Thoracic aorta (tissue), 2 donors: ENCODE data around the gene CUL2. TPM values are rescaled to one million over a fixed set of nuclear protein-coding genes. Genes with fewer than 3 reads are reported as not detected.
"Not testable (repeated sequence)": the region's sequence is repeated elsewhere in the genome, so short reads cannot be mapped to it uniquely, and the experiment has no call there.

Experiments used
- ATAC-seq: fragments of 150-250 bp; one replicate; pipeline ENCODE4 v1.8.0; 2017; ENCODE audit warnings: low read depth; ENCODE audit not compliant: insufficient number of reproducible peaks, low FRiP score
- DNase-seq: peaks from one replicate; pipeline ENCODE4 v3.0.0-alpha.2; 2020; ENCODE audit warnings: low spot score
- H3K27ac ChIP-seq, 2 donors: fragments of 200-600 bp; sonication (generic); 1 replicate in 1 of 2; 2 replicates in 1 of 2; pipeline ENCODE4 v1.5.1; 2016; ENCODE audit warnings: mild to moderate bottlenecking in 2 of 2, moderate library complexity in 2 of 2
- H3K27me3 ChIP-seq: fragments of 200-600 bp; sonication (generic); replicated peaks from 2 replicates; pipeline ENCODE4 v1.6.0; 2016; ENCODE audit warnings: mild to moderate bottlenecking; ENCODE audit not compliant: insufficient read depth
- H3K36me3 ChIP-seq: fragments of 200-600 bp; sonication (generic); one replicate; pipeline ENCODE4 v1.5.1; 2016
- H3K4me1 ChIP-seq, 2 donors: fragments of 200-600 bp; sonication (generic); 1 replicate in 1 of 2; 2 replicates in 1 of 2; pipeline versions ENCODE4 v1.5.1 to v1.6.0; 2016; ENCODE audit warnings: low read depth in 2 of 2, mild to moderate bottlenecking in 1 of 2; ENCODE audit not compliant: control insufficient read depth in 1 of 2
- H3K4me3 ChIP-seq: fragments of 200-600 bp; sonication (generic); 2 replicates; pipeline ENCODE4 v1.5.1; 2016; ENCODE audit warnings: mild to moderate bottlenecking
- H3K9me3 ChIP-seq: fragments of 200-600 bp; sonication (generic); 2 replicates; pipeline ENCODE4 v1.5.1; 2016
- total RNA-seq, 2 donors: library from RNA; depleted of rRNA; stranded (reverse); fragments of >200 nt; gene quantifications; one replicate each; pipeline versions ENCODE4 v1.1.0 to v1.2.3, GENCODE V29; 2016
- TF ChIP-seq, protein P1 (sequence below): fragments of 200-600 bp; sonication (generic); IDR thresholded peaks from one replicate; pipeline ENCODE4 v1.5.1; 2019; ENCODE audit warnings: antibody characterized with exemption

Gene CUL2
- total RNA-seq, 2 donors from 2014 or later: 9.6 to 11.8 TPM

GRCh38 chr10:35096312-35096711 is 6.2 kb upstream of the CUL2 start:
- TF ChIP-seq, protein P1, sequence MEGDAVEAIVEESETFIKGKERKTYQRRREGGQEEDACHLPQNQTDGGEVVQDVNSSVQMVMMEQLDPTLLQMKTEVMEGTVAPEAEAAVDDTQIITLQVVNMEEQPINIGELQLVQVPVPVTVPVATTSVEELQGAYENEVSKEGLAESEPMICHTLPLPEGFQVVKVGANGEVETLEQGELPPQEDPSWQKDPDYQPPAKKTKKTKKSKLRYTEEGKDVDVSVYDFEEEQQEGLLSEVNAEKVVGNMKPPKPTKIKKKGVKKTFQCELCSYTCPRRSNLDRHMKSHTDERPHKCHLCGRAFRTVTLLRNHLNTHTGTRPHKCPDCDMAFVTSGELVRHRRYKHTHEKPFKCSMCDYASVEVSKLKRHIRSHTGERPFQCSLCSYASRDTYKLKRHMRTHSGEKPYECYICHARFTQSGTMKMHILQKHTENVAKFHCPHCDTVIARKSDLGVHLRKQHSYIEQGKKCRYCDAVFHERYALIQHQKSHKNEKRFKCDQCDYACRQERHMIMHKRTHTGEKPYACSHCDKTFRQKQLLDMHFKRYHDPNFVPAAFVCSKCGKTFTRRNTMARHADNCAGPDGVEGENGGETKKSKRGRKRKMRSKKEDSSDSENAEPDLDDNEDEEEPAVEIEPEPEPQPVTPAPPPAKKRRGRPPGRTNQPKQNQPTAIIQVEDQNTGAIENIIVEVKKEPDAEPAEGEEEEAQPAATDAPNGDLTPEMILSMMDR: no peak
- no peak overlapping the region for H3K27ac ChIP-seq
- H3K4me3 ChIP-seq: no peak overlapping the region
- no peak for DNase-seq
- H3K9me3 ChIP-seq: no peaks in the 10 kb centered on the region
- H3K4me1 ChIP-seq: no peaks in the 10 kb centered on the region
- H3K36me3 ChIP-seq: no peaks in the 10 kb centered on the region
- no peaks in the 10 kb centered on the region for H3K27me3 ChIP-seq
- no peak for ATAC-seq

DNA sequence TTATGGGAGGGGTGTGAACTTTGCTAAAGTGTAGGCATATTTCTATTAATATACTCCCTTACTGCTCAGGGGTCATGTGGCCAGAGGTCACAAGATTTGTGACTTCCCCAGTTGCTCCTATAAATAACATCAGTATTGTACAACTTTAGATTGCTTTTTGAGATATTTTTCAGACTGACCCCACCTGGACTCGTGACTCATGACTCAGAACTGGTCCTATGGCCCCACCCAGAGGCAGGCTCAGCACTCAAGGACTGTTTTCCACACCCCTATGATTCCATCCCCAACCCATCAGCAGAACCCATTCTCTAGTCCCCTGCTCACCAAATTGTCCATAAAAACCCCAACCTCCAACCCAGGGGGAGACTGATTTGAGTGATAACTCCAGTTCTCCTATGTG is 2.7 kb upstream of the CUL2 start:
- Histone ChIP-seq H3K36me3 (no peaks in the 10 kb centered on the region), H3K4me3 (no peak overlapping the region), H3K27ac (no peak overlapping the region), H3K9me3 (no peaks in the 10 kb centered on the region), H3K4me1 (peaks cover 13 to 25% of the 10 kb centered on the region in 2 donors), H3K27me3 (no peaks in the 10 kb centered on the region)
- TF ChIP-seq, protein P1: no peak
- ATAC-seq (no peak), DNase-seq (no peak)

GRCh38 chr10:35091994-35092790 is 2.1 kb upstream of the CUL2 start:
- TF ChIP-seq, protein P1: no peak
- no peak overlapping the region for H3K4me3 ChIP-seq
- H3K36me3 ChIP-seq: no peaks in the 10 kb centered on the region
- H3K4me1 ChIP-seq: peaks cover 13 to 31% of the 10 kb centered on the region in 2 donors
- ATAC-seq (no peak), DNase-seq (no peak)
- no peaks in the 10 kb centered on the region for H3K9me3 ChIP-seq
- no peaks in the 10 kb centered on the region for H3K27me3 ChIP-seq
- H3K27ac ChIP-seq: no peak overlapping the region

- ATAC-seq (no peak), DNase-seq (peak; percentile 4)
- peaks cover 30 to 49% of the 10 kb centered on the region in 2 donors for H3K4me1 ChIP-seq
- no peaks in the 10 kb centered on the region for H3K27me3 ChIP-seq
- no peaks in the 10 kb centered on the region for H3K9me3 ChIP-seq
- no peaks in the 10 kb centered on the region for H3K36me3 ChIP-seq
- peak overlapping the region; percentile 86 to 93 for H3K27ac ChIP-seq
- peak overlapping the region; percentile 97 for H3K4me3 ChIP-seq
- TF ChIP-seq, protein P1: no peak
Measured at GRCh38 chr10:35089611-35090161, 455 bp downstream of the CUL2 start.

- TF ChIP-seq, protein P1: no peak
- no peaks in the 10 kb centered on the region for H3K36me3 ChIP-seq
- H3K4me3 ChIP-seq: no peak overlapping the region
- no peak overlapping the region for H3K27ac ChIP-seq
- ATAC-seq (no peak), DNase-seq (no peak)
- no peaks in the 10 kb centered on the region for H3K27me3 ChIP-seq
- no peaks in the 10 kb centered on the region for H3K9me3 ChIP-seq
- H3K4me1 ChIP-seq: peaks cover 17 to 28% of the 10 kb centered on the region in 2 donors
Measured at GRCh38 chr10:35083242-35083641, 6.9 kb downstream of the CUL2 start.

DNA sequence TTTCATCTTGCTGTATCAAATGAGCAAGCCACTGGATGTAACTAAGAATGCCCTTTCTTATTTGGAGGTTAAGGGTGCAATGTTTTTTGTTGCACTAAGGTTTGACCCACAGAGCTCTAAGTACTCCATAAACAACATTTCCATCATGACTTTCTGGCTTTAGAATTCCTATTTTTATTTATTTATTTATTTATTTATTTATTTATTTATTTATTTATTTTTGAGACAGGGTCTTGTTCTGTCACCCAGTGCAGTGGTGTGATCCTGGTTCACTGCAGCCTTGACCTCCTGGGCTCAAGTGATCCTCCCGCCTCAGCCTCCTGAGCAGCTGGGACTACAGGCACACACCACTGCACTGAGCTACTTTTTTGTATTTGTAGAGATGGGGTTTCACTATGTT is 9.9 kb downstream of the CUL2 start:
- H3K4me3 ChIP-seq, H3K27me3 ChIP-seq, ATAC-seq, DNase-seq, H3K36me3 ChIP-seq, H3K9me3 ChIP-seq, H3K27ac ChIP-seq, H3K4me1 ChIP-seq: not testable (repeated sequence)
